Measurements from ENCODE around the gene PTPRM.
A peak's percentile ranks its signal among the peaks of the same experiment; 100 is the strongest.

Gene PTPRM

DNA sequence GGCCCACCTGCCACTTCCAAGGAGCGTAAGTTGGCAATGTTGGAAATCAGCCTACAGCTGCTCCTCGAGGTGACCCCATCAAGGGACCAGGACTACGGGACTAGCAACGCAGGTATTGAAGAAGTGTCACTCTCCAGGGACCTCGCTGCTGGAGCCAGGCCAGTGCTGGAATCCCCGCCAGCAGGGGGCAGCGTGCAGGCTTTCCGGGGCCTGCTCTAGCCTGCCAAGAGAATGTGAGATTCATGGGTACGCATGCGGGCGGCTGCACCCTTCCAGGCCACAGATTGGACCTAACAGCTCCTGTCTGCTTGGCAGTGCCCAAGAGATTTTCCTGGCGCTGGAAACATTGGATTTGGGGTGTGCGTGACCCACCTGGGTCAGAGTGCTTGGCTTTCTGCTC, 859.3 kb downstream of the PTPRM start (continued):
- no peak for TF ChIP-seq FEZF1 (tag by site-specific recombination; IDR thresholded peaks at IDR 0.05)
- no peak for TF ChIP-seq ZNF549 (tag by site-specific recombination; IDR thresholded peaks at IDR 0.05)

DNA sequence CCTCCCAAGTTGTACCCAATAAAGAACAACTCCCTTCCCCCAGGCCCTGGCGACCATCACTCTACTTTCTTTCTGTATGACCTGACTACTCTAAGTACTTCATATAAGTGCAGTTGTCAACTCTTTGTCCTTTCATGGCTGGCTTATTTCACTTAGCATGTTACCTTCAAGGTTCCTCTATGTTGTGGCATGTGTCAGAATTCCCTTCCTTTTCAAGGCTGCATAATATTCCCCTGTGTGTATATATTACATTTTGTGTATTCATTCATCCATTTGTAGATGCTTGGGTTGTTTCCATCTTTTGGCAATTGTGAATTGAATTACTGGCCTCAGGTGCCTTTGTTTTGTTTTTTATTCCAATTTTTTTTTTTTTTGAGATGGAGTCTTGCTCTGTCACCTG, 860.2 kb downstream of the PTPRM start:
- POLR2A ChIA-PET, result no interaction called here
- Histone ChIP-seq H3K9me3 (ENCODE audit: control insufficient read depth, insufficient read depth, low read depth, low read length) (no peaks in the 10 kb centered on the region), H3K27ac (ENCODE audit: extremely low read depth, low read depth, low read length) (no peak overlapping the region), H3K4me3 (ENCODE audit: low read depth, low read length) (no peak overlapping the region), H3K36me3 (ENCODE audit: control insufficient read depth in 2 of 2, insufficient read depth in 1 of 2, low read length in 2 of 2) (no peaks in the 10 kb centered on the region), H3K4me1 (ENCODE audit: control insufficient read depth, insufficient read depth, low read length) (peaks cover 7% of the 10 kb centered on the region)
- TF ChIP-seq ZNF423 (tag by site-specific recombination; IDR thresholded peaks at IDR 0.05) (no peak), ZNF146 (tag by site-specific recombination; IDR thresholded peaks at IDR 0.05) (peak; percentile 83)
- CTCF ChIA-PET, result interaction anchor here (0.7 to 1.2 kb wide), 4 partner anchors 300 to 822 kb away, joined by 3 read pairs; no protein-coding TSS in a partner anchor

DNA sequence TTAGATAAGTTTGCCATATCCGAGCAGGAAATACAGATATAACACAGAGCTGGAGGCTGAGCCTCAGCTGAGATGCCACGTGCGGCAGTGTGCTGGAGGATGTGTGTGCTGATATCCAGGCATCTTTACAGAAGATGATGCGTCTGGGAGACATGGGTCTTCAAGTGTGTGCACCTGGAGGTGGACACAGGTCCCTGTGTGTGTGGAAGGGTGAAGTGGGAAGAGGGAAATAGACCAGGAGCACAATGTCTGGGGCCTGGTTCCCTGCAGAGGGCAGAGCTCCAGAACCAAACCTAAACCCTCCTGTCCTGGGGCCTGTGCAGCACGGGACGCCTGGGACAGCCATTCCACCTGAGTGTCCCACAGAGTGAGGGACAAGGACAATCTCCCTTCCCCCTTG, 861.8 kb downstream of the PTPRM start:
- no peak for TF ChIP-seq REPIN1 (tag by site-specific recombination; IDR thresholded peaks at IDR 0.05; ENCODE audit: low read depth)
- TF ChIP-seq ZNF561 (tag by site-specific recombination; IDR thresholded peaks at IDR 0.05; ENCODE audit: borderline replicate concordance), result no peak
- TF ChIP-seq ZNF423 (tag by site-specific recombination; IDR thresholded peaks at IDR 0.05), result no peak
- no peak for TF ChIP-seq ZBTB8A (tag by site-specific recombination; IDR thresholded peaks at IDR 0.05)
- TF ChIP-seq SETDB1 (IDR thresholded peaks at IDR 0.05; ENCODE audit: insufficient read length, low read length), result no peak
- no peak for TF ChIP-seq ZNF664 (tag by site-specific recombination; IDR thresholded peaks at IDR 0.05)
- no peak for TF ChIP-seq ZNF76 (tag by site-specific recombination; IDR thresholded peaks at IDR 0.05; ENCODE audit: borderline replicate concordance, low read depth)
- TF ChIP-seq ZNF155 (tag by site-specific recombination; IDR thresholded peaks at IDR 0.05), result no peak
- no peak for TF ChIP-seq ZSCAN23 (tag by site-specific recombination; IDR thresholded peaks at IDR 0.05)
- TF ChIP-seq ZNF221 (tag by site-specific recombination; IDR thresholded peaks at IDR 0.05; ENCODE audit: borderline replicate concordance), result no peak
- TF ChIP-seq, protein P1, sequence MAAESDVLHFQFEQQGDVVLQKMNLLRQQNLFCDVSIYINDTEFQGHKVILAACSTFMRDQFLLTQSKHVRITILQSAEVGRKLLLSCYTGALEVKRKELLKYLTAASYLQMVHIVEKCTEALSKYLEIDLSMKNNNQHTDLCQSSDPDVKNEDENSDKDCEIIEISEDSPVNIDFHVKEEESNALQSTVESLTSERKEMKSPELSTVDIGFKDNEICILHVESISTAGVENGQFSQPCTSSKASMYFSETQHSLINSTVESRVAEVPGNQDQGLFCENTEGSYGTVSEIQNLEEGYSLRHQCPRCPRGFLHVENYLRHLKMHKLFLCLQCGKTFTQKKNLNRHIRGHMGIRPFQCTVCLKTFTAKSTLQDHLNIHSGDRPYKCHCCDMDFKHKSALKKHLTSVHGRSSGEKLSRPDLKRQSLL (tag by site-specific recombination; IDR thresholded peaks at IDR 0.05), result no peak
- TF ChIP-seq, protein P2, sequence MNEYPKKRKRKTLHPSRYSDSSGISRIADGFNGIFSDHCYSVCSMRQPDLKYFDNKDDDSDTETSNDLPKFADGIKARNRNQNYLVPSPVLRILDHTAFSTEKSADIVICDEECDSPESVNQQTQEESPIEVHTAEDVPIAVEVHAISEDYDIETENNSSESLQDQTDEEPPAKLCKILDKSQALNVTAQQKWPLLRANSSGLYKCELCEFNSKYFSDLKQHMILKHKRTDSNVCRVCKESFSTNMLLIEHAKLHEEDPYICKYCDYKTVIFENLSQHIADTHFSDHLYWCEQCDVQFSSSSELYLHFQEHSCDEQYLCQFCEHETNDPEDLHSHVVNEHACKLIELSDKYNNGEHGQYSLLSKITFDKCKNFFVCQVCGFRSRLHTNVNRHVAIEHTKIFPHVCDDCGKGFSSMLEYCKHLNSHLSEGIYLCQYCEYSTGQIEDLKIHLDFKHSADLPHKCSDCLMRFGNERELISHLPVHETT (tag by site-specific recombination; IDR thresholded peaks at IDR 0.05), result no peak
- no peak for TF ChIP-seq ZNF747 (tag by site-specific recombination; IDR thresholded peaks at IDR 0.05)
- no peak for TF ChIP-seq ZNF311 (tag by site-specific recombination; IDR thresholded peaks at IDR 0.05; ENCODE audit: borderline replicate concordance)
- TF ChIP-seq, protein P3, sequence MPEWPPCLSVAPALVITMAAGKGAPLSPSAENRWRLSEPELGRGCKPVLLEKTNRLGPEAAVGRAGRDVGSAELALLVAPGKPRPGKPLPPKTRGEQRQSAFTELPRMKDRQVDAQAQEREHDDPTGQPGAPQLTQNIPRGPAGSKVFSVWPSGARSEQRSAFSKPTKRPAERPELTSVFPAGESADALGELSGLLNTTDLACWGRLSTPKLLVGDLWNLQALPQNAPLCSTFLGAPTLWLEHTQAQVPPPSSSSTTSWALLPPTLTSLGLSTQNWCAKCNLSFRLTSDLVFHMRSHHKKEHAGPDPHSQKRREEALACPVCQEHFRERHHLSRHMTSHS (tag by site-specific recombination; IDR thresholded peaks at IDR 0.05), result no peak
- TF ChIP-seq ZNF623 (tag by site-specific recombination; IDR thresholded peaks at IDR 0.05), result no peak
- TF ChIP-seq ZNF394 (tag by site-specific recombination; IDR thresholded peaks at IDR 0.05; ENCODE audit: borderline replicate concordance), result no peak
- TF ChIP-seq, protein P4, sequence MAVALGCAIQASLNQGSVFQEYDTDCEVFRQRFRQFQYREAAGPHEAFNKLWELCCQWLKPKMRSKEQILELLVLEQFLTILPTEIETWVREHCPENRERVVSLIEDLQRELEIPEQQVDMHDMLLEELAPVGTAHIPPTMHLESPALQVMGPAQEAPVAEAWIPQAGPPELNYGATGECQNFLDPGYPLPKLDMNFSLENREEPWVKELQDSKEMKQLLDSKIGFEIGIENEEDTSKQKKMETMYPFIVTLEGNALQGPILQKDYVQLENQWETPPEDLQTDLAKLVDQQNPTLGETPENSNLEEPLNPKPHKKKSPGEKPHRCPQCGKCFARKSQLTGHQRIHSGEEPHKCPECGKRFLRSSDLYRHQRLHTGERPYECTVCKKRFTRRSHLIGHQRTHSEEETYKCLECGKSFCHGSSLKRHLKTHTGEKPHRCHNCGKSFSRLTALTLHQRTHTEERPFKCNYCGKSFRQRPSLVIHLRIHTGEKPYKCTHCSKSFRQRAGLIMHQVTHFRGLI (tag by site-specific recombination; IDR thresholded peaks at IDR 0.05), result no peak
- no peak for TF ChIP-seq ZNF785 (tag by site-specific recombination; IDR thresholded peaks at IDR 0.05)
- no peak for TF ChIP-seq ZNF571 (tag by site-specific recombination; IDR thresholded peaks at IDR 0.05)
- CTCF ChIA-PET, result interaction anchor here (0.6 kb wide), 1 partner anchor 99 kb away, joined by 4 read pairs; no protein-coding TSS in a partner anchor

More for the DNA sequence above, 861.8 kb downstream of the PTPRM start:
- no peak overlapping the region for H3K27ac ChIP-seq (ENCODE audit: extremely low read depth, low read depth, low read length)
- H3K4me3 ChIP-seq (ENCODE audit: low read depth, low read length), result no peak overlapping the region
- no peaks in the 10 kb centered on the region for H3K9me3 ChIP-seq (ENCODE audit: control insufficient read depth, insufficient read depth, low read depth, low read length)
- POLR2A ChIA-PET, result no interaction called here
- H3K36me3 ChIP-seq (ENCODE audit: control insufficient read depth in 2 of 2, insufficient read depth in 1 of 2, low read length in 2 of 2), result no peaks in the 10 kb centered on the region
- peaks cover 7% of the 10 kb centered on the region for H3K4me1 ChIP-seq (ENCODE audit: control insufficient read depth, insufficient read depth, low read length)

Measured in HEK293 (cell line).